ENCODE measurements around the gene TMEM229B.

- TF ChIP-seq, protein P1, sequence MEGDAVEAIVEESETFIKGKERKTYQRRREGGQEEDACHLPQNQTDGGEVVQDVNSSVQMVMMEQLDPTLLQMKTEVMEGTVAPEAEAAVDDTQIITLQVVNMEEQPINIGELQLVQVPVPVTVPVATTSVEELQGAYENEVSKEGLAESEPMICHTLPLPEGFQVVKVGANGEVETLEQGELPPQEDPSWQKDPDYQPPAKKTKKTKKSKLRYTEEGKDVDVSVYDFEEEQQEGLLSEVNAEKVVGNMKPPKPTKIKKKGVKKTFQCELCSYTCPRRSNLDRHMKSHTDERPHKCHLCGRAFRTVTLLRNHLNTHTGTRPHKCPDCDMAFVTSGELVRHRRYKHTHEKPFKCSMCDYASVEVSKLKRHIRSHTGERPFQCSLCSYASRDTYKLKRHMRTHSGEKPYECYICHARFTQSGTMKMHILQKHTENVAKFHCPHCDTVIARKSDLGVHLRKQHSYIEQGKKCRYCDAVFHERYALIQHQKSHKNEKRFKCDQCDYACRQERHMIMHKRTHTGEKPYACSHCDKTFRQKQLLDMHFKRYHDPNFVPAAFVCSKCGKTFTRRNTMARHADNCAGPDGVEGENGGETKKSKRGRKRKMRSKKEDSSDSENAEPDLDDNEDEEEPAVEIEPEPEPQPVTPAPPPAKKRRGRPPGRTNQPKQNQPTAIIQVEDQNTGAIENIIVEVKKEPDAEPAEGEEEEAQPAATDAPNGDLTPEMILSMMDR (conservative IDR thresholded peaks at IDR 0.05; ENCODE audit: low read depth, low read length) = no peak
- TF ChIP-seq POLR2A (IDR thresholded peaks at IDR 0.05; ENCODE audit: low read depth, low read length) (no peak), RCOR1 (IDR thresholded peaks at IDR 0.05; ENCODE audit: insufficient replicate concordance, low read length) (no peak), CHD1 (IDR thresholded peaks at IDR 0.05; ENCODE audit: low read depth, low read length) (no peak), USF2 (IDR thresholded peaks at IDR 0.05; ENCODE audit: low read depth, low read length) (no peak), CEBPB (IDR thresholded peaks at IDR 0.05; ENCODE audit: low read depth, low read length) (no peak), MAZ (IDR thresholded peaks at IDR 0.05; ENCODE audit: borderline replicate concordance, low read depth, low read length) (no peak), MXI1 (IDR thresholded peaks at IDR 0.05; ENCODE audit: borderline replicate concordance, low read depth, low read length) (no peak)
- TF ChIP-seq, protein P2, sequence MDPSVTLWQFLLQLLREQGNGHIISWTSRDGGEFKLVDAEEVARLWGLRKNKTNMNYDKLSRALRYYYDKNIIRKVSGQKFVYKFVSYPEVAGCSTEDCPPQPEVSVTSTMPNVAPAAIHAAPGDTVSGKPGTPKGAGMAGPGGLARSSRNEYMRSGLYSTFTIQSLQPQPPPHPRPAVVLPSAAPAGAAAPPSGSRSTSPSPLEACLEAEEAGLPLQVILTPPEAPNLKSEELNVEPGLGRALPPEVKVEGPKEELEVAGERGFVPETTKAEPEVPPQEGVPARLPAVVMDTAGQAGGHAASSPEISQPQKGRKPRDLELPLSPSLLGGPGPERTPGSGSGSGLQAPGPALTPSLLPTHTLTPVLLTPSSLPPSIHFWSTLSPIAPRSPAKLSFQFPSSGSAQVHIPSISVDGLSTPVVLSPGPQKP (IDR thresholded peaks at IDR 0.05; ENCODE audit: borderline replicate concordance, low read depth, low read length) = no peak
Measured at GRCh38 chr14:67464377-67464776, 24.1 kb downstream of the TMEM229B start.
